HG02642 (cell line): ENCODE data around the gene EXOC7.
"Not testable (repeated sequence)": the region's sequence is repeated elsewhere in the genome, so short reads cannot be mapped to it uniquely, and the experiment has no call there.

Experiments
- ATAC-seq: cut with Tn5 transposase; IDR thresholded peaks from one replicate; pipeline ENCODE4 v1.9.1; 2021; ENCODE audit warnings: mild to moderate bottlenecking; ENCODE audit not compliant: unreplicated experiment, poor library complexity

EXOC7 gene

GRCh38 chr17:76049836-76050537 lies 53.6 kb downstream of the EXOC7 start:
- no peak for ATAC-seq

- no peak for ATAC-seq
Measured at GRCh38 chr17:76049239-76049638, 54.3 kb downstream of the EXOC7 start.

- ATAC-seq = no peak
Measured at GRCh38 chr17:76048711-76049110, 54.9 kb downstream of the EXOC7 start.

GRCh38 chr17:76048025-76048605 lies 55.5 kb downstream of the EXOC7 start:
- ATAC-seq = no peak

GRCh38 chr17:76046064-76046463 lies 57.5 kb downstream of the EXOC7 start:
- no peak for ATAC-seq

- not testable (repeated sequence) for ATAC-seq
Measured at GRCh38 chr17:76044475-76045007, 59.0 kb downstream of the EXOC7 start.

- ATAC-seq = not testable (repeated sequence)
Measured at GRCh38 chr17:76042868-76043267, 60.7 kb downstream of the EXOC7 start.

- no peak for ATAC-seq
Measured at GRCh38 chr17:76040376-76040775, 63.2 kb downstream of the EXOC7 start.

GRCh38 chr17:76039121-76039520 lies 64.5 kb downstream of the EXOC7 start:
- no peak for ATAC-seq

- no peak for ATAC-seq
Measured at GRCh38 chr17:76038050-76038449, 65.5 kb downstream of the EXOC7 start.

GRCh38 chr17:76036497-76037261 lies 66.9 kb downstream of the EXOC7 start:
- no peak for ATAC-seq

- ATAC-seq = no peak
Measured at GRCh38 chr17:76034428-76035350, 68.9 kb downstream of the EXOC7 start.

GRCh38 chr17:76033139-76033538 lies 70.4 kb downstream of the EXOC7 start:
- ATAC-seq = no peak

- ATAC-seq = no peak
Measured at GRCh38 chr17:76032780-76033108, 70.8 kb downstream of the EXOC7 start.

- ATAC-seq = no peak
Measured at GRCh38 chr17:76032073-76032779, 71.4 kb downstream of the EXOC7 start.
